ENCODE measurements around the gene UBASH3A. TPM values are rescaled to one million over a fixed set of nuclear protein-coding genes. Genes with fewer than 3 reads are reported as not detected.

Gene UBASH3A
- total RNA-seq, 3 donors from 2014 or later (not counting 1 experiment from before 2014, with no cell fraction given), result 0.66 to 5.0 (median 2.0) TPM

- Mint-ChIP-seq H3K9me3 (no peaks in the 10 kb centered on the region), H3K27me3 (ENCODE audit: low read depth in 2 of 2) (peaks cover 40 to 53% of the 10 kb centered on the region in 2 donors), H3K4me3 (no peak overlapping the region), H3K4me1 (peaks cover 0 to 10% of the 10 kb centered on the region in 2 donors), H3K36me3 (no peaks in the 10 kb centered on the region), H3K27ac (no peak overlapping the region)
- Histone ChIP-seq H3K4me1 (ENCODE audit: control insufficient read depth, insufficient read depth, low read length) (peaks cover 17% of the 10 kb centered on the region), H3K27ac (ENCODE audit: low read length) (no peak overlapping the region), H3K36me3 (ENCODE audit: control insufficient read depth, insufficient read depth, low read length) (no peaks in the 10 kb centered on the region), H3K4me3 (ENCODE audit: low read length) (no peak overlapping the region), H3K27me3 (ENCODE audit: control insufficient read depth, insufficient read depth, low read length) (no peaks in the 10 kb centered on the region), H3K9me3 (ENCODE audit: control insufficient read depth, insufficient read depth, low read length) (no peaks in the 10 kb centered on the region)
- intact Hi-C loops (cut with micrococcal nuclease), result no loop called here
- 49% methylated on average over 6 of the region's 8 CpGs for WGBS (ENCODE audit: insufficient coverage)
- no peak for DNase-seq
- ATAC-seq, result no peak
- TF ChIP-seq, protein P1, sequence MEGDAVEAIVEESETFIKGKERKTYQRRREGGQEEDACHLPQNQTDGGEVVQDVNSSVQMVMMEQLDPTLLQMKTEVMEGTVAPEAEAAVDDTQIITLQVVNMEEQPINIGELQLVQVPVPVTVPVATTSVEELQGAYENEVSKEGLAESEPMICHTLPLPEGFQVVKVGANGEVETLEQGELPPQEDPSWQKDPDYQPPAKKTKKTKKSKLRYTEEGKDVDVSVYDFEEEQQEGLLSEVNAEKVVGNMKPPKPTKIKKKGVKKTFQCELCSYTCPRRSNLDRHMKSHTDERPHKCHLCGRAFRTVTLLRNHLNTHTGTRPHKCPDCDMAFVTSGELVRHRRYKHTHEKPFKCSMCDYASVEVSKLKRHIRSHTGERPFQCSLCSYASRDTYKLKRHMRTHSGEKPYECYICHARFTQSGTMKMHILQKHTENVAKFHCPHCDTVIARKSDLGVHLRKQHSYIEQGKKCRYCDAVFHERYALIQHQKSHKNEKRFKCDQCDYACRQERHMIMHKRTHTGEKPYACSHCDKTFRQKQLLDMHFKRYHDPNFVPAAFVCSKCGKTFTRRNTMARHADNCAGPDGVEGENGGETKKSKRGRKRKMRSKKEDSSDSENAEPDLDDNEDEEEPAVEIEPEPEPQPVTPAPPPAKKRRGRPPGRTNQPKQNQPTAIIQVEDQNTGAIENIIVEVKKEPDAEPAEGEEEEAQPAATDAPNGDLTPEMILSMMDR (IDR thresholded peaks at IDR 0.05), result no peak
These were observed 10.2 kb upstream of the UBASH3A start for GRCh38 chr21:42393443-42393950.

- no peak overlapping the region for H3K4me3 Mint-ChIP-seq
- TF ChIP-seq, protein P1 (IDR thresholded peaks at IDR 0.05), result no peak
- peaks cover 29 to 46% of the 10 kb centered on the region in 2 donors for H3K27me3 Mint-ChIP-seq (ENCODE audit: low read depth in 2 of 2)
- WGBS (ENCODE audit: insufficient coverage), result 93% methylated on average over 11 of the region's 11 CpGs
- H3K4me1 Mint-ChIP-seq, result no peaks in the 10 kb centered on the region
- H3K9me3 Mint-ChIP-seq, result no peaks in the 10 kb centered on the region
- Histone ChIP-seq H3K4me3 (ENCODE audit: low read length) (no peak overlapping the region), H3K36me3 (ENCODE audit: control insufficient read depth, insufficient read depth, low read length) (no peaks in the 10 kb centered on the region), H3K27ac (ENCODE audit: low read length) (no peak overlapping the region), H3K4me1 (ENCODE audit: control insufficient read depth, insufficient read depth, low read length) (peaks cover 5% of the 10 kb centered on the region), H3K9me3 (ENCODE audit: control insufficient read depth, insufficient read depth, low read length) (no peaks in the 10 kb centered on the region), H3K27me3 (ENCODE audit: control insufficient read depth, insufficient read depth, low read length) (no peaks in the 10 kb centered on the region)
- no peaks in the 10 kb centered on the region for H3K36me3 Mint-ChIP-seq
- intact Hi-C loops (cut with micrococcal nuclease), result no loop called here
- ATAC-seq (no peak), DNase-seq (no peak)
- H3K27ac Mint-ChIP-seq, result no peak overlapping the region
These were observed 8.4 kb upstream of the UBASH3A start for GRCh38 chr21:42395302-42395701.

- Histone ChIP-seq H3K27ac (ENCODE audit: low read length) (no peak within 1 kb of the TSS), H3K36me3 (ENCODE audit: control insufficient read depth, insufficient read depth, low read length) (no peaks in the 10 kb centered on the region), H3K9me3 (ENCODE audit: control insufficient read depth, insufficient read depth, low read length) (no peaks in the 10 kb centered on the region), H3K4me1 (ENCODE audit: control insufficient read depth, insufficient read depth, low read length) (peaks cover 5% of the 10 kb centered on the region), H3K4me3 (ENCODE audit: low read length) (no peak within 1 kb of the TSS), H3K27me3 (ENCODE audit: control insufficient read depth, insufficient read depth, low read length) (no peaks in the 10 kb centered on the region)
- no peak for DNase-seq
- Mint-ChIP-seq H3K9me3 (no peaks in the 10 kb centered on the region), H3K36me3 (no peaks in the 10 kb centered on the region), H3K27ac (no peak within 1 kb of the TSS), H3K27me3 (ENCODE audit: low read depth in 2 of 2) (peaks cover 23 to 43% of the 10 kb centered on the region in 2 donors), H3K4me1 (no peaks in the 10 kb centered on the region), H3K4me3 (no peak within 1 kb of the TSS)
- intact Hi-C loops (cut with micrococcal nuclease), result no loop called here
- no peak for ATAC-seq
- TF ChIP-seq, protein P1 (IDR thresholded peaks at IDR 0.05), result no peak
- WGBS (ENCODE audit: insufficient coverage), result 86% methylated on average over 17 of the region's 17 CpGs
These were observed 7.6 kb upstream of the UBASH3A start, which contains the start of gene TMPRSS3 for GRCh38 chr21:42395905-42396651. TMPRSS3 (minus strand) TSS chr21:42396052; CDS start chr21:42395417, 635 bp downstream.
